ENCODE results near the gene ACTN2.

DNA sequence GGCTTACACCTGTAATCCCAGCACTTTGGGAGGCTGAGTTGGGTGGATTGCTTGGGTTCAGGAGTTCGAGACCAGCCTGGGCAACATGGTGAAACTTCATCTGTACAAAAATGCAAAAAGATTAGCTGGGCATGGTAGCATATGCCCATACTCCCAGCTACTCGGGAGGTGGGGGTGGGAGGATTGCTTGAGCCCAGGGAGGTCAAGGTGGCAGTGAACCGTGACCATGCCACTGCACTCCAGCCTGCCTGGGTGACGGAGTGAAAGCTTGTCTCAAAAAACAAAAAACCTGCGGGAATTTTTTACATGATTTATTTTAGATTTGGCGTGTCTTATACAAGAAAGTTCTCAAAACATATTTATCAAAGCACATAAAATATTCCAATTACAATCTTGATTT lies 81.0 kb downstream of the ACTN2 start:
- TF ChIP-seq, protein P1, sequence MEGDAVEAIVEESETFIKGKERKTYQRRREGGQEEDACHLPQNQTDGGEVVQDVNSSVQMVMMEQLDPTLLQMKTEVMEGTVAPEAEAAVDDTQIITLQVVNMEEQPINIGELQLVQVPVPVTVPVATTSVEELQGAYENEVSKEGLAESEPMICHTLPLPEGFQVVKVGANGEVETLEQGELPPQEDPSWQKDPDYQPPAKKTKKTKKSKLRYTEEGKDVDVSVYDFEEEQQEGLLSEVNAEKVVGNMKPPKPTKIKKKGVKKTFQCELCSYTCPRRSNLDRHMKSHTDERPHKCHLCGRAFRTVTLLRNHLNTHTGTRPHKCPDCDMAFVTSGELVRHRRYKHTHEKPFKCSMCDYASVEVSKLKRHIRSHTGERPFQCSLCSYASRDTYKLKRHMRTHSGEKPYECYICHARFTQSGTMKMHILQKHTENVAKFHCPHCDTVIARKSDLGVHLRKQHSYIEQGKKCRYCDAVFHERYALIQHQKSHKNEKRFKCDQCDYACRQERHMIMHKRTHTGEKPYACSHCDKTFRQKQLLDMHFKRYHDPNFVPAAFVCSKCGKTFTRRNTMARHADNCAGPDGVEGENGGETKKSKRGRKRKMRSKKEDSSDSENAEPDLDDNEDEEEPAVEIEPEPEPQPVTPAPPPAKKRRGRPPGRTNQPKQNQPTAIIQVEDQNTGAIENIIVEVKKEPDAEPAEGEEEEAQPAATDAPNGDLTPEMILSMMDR (IDR thresholded peaks at IDR 0.05; ENCODE audit: insufficient read depth, low read length, poor library complexity, severe bottlenecking) = no peak
- TF ChIP-seq EZH2phosphoT487 (conservative IDR thresholded peaks at IDR 0.05; ENCODE audit: low read length) = no peak
